Measurements from ENCODE around the gene NBEAL2. TPM values are rescaled to one million over a fixed set of nuclear protein-coding genes. Genes with fewer than 3 reads are reported as not detected.

NBEAL2 gene
- total RNA-seq, 1 experiment from 2014 or later = 80.0 TPM

DNA sequence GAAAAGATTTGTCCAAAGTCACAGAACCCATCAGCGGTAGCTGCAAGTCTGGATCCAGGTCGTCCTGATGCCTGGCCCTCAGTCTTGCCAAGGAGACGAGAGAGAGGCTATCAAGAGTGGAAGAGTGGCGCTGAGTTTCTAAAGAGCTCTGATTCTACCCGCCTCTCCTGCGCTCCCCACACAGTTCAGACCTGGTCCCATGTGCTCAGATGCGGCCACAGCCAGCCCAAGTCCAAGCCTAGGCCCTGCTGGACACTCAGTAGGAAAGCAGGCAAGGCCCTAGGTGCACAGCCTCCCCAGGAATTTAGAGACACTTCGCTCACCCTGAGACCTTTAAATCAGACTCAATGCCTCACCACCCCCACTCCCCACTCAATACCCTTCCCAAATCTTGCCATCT, 35.3 kb upstream of the NBEAL2 start (continued):
- no peak for TF ChIP-seq ZNF396 (CRISPR knock-in tag; IDR thresholded peaks at IDR 0.05; ENCODE audit: borderline replicate concordance)
- TF ChIP-seq, protein P1, sequence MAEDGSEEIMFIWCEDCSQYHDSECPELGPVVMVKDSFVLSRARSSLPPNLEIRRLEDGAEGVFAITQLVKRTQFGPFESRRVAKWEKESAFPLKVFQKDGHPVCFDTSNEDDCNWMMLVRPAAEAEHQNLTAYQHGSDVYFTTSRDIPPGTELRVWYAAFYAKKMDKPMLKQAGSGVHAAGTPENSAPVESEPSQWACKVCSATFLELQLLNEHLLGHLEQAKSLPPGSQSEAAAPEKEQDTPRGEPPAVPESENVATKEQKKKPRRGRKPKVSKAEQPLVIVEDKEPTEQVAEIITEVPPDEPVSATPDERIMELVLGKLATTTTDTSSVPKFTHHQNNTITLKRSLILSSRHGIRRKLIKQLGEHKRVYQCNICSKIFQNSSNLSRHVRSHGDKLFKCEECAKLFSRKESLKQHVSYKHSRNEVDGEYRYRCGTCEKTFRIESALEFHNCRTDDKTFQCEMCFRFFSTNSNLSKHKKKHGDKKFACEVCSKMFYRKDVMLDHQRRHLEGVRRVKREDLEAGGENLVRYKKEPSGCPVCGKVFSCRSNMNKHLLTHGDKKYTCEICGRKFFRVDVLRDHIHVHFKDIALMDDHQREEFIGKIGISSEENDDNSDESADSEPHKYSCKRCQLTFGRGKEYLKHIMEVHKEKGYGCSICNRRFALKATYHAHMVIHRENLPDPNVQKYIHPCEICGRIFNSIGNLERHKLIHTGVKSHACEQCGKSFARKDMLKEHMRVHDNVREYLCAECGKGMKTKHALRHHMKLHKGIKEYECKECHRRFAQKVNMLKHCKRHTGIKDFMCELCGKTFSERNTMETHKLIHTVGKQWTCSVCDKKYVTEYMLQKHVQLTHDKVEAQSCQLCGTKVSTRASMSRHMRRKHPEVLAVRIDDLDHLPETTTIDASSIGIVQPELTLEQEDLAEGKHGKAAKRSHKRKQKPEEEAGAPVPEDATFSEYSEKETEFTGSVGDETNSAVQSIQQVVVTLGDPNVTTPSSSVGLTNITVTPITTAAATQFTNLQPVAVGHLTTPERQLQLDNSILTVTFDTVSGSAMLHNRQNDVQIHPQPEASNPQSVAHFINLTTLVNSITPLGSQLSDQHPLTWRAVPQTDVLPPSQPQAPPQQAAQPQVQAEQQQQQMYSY (CRISPR knock-in tag; IDR thresholded peaks at IDR 0.05) = no peak
- TF ChIP-seq, protein P2, sequence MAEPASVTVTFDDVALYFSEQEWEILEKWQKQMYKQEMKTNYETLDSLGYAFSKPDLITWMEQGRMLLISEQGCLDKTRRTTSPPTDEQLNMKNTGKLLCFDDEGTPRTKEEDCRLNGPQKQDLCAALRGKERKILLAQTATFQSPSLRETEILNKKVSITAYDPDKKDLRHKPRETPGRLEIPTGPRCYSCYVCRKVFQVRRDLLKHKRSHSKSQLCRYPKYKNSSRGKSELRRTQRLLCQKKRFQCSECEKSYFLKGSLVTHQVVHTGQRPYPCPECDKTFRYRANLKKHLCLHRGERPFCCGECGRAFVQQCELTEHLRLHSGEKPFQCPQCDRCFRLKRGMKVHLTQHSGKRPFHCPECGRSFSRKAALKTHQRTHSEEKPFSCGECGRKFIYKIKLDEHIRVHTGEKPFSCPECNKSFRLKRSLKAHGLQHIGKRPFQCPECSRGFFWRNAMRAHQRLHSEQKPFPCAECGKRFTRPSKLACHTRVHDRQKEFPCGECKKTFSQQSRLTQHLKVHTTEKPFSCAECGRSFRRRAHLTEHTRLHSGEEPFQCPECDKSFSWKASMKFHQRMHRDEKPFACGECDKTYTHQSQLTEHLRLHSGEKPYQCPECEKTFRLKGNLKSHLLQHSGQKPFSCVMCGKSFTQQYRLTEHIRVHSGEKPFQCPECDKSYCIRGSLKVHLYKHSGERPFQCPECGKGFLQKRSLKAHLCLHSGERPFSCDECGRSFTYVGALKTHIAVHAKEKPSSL (CRISPR knock-in tag; conservative IDR thresholded peaks at IDR 0.05) = no peak
- no peak for TF ChIP-seq MYBL2 (CRISPR knock-in tag; IDR thresholded peaks at IDR 0.05)
- TF ChIP-seq JUN (CRISPR knock-in tag; IDR thresholded peaks at IDR 0.05) = no peak

DNA sequence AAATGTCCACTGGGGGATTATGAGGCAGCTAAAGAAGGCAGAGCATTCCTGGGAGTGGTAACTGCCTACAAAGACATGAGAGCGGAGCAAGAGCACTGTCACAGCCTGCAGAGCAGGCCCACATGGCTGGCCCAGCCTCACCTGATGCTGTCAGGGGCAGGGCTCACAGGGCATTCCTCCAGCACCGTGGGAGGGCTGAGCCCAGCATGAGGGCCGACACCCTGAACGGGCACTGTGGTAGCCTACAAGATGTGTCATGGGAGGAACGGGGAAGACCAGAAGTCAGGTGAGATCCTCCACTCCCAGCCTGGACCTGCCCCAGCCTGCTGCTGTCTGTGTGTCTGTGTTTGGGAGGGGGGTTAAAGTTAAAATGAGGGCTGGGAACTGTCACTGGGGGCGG, 33.0 kb upstream of the NBEAL2 start:
- Mint-ChIP-seq H3K27me3 (ENCODE audit: low read depth) (no peaks in the 10 kb centered on the region), H3K36me3 (peaks cover 3% of the 10 kb centered on the region; the same call in 1 of the 2 replicates), H3K4me3 (no peak overlapping the region), H3K9me3 (no peaks in the 10 kb centered on the region), H3K27ac (peak overlapping the region; percentile 39; the same call in 1 of the 2 replicates), H3K4me1 (peaks cover 72% of the 10 kb centered on the region)
- no peak for ATAC-seq
- DNase-seq (ENCODE audit: low spot score) = no peak
- POLR2A ChIA-PET = no interaction called here
- CTCF ChIA-PET = interaction anchor here (1.2 to 1.7 kb wide), 2 partner anchors 11 to 23 kb away, joined by 5 to 6 read pairs; no protein-coding TSS in a partner anchor
- TF ChIP-seq, protein P3, sequence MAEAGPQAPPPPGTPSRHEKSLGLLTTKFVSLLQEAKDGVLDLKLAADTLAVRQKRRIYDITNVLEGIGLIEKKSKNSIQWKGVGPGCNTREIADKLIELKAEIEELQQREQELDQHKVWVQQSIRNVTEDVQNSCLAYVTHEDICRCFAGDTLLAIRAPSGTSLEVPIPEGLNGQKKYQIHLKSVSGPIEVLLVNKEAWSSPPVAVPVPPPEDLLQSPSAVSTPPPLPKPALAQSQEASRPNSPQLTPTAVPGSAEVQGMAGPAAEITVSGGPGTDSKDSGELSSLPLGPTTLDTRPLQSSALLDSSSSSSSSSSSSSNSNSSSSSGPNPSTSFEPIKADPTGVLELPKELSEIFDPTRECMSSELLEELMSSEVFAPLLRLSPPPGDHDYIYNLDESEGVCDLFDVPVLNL (CRISPR knock-in tag; IDR thresholded peaks at IDR 0.05; ENCODE audit: borderline replicate concordance, low read depth) = no peak
- TF ChIP-seq ESRRA (CRISPR knock-in tag; IDR thresholded peaks at IDR 0.05; ENCODE audit: borderline replicate concordance) (no peak), ZBTB21 (CRISPR knock-in tag; IDR thresholded peaks at IDR 0.05; ENCODE audit: borderline replicate concordance) (no peak), ELF4 (CRISPR knock-in tag; IDR thresholded peaks at IDR 0.05; ENCODE audit: low read depth) (no peak), EMX1 (CRISPR knock-in tag; IDR thresholded peaks at IDR 0.05) (no peak), ZNF232 (CRISPR knock-in tag; IDR thresholded peaks at IDR 0.05) (no peak), MXD4 (CRISPR knock-in tag; IDR thresholded peaks at IDR 0.05; ENCODE audit: borderline replicate concordance) (no peak), ZNF396 (CRISPR knock-in tag; IDR thresholded peaks at IDR 0.05; ENCODE audit: borderline replicate concordance) (no peak), NFATC4 (CRISPR knock-in tag; IDR thresholded peaks at IDR 0.05) (no peak), TCF7 (CRISPR knock-in tag; IDR thresholded peaks at IDR 0.05; ENCODE audit: low read depth) (no peak), MYBL2 (CRISPR knock-in tag; IDR thresholded peaks at IDR 0.05) (no peak), ZNF219 (CRISPR knock-in tag; IDR thresholded peaks at IDR 0.05; ENCODE audit: borderline replicate concordance) (no peak), ZNF416 (CRISPR knock-in tag; IDR thresholded peaks at IDR 0.05) (no peak)
- TF ChIP-seq, protein P4, sequence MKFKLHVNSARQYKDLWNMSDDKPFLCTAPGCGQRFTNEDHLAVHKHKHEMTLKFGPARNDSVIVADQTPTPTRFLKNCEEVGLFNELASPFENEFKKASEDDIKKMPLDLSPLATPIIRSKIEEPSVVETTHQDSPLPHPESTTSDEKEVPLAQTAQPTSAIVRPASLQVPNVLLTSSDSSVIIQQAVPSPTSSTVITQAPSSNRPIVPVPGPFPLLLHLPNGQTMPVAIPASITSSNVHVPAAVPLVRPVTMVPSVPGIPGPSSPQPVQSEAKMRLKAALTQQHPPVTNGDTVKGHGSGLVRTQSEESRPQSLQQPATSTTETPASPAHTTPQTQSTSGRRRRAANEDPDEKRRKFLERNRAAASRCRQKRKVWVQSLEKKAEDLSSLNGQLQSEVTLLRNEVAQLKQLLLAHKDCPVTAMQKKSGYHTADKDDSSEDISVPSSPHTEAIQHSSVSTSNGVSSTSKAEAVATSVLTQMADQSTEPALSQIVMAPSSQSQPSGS (CRISPR knock-in tag; IDR thresholded peaks at IDR 0.05; ENCODE audit: borderline replicate concordance, low read depth) = no peak
- TF ChIP-seq, protein P5, sequence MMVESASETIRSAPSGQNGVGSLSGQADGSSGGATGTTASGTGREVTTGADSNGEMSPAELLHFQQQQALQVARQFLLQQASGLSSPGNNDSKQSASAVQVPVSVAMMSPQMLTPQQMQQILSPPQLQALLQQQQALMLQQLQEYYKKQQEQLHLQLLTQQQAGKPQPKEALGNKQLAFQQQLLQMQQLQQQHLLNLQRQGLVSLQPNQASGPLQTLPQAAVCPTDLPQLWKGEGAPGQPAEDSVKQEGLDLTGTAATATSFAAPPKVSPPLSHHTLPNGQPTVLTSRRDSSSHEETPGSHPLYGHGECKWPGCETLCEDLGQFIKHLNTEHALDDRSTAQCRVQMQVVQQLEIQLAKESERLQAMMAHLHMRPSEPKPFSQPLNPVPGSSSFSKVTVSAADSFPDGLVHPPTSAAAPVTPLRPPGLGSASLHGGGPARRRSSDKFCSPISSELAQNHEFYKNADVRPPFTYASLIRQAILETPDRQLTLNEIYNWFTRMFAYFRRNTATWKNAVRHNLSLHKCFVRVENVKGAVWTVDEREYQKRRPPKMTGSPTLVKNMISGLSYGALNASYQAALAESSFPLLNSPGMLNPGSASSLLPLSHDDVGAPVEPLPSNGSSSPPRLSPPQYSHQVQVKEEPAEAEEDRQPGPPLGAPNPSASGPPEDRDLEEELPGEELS (CRISPR knock-in tag; IDR thresholded peaks at IDR 0.05) = no peak
- TF ChIP-seq, protein P2 (CRISPR knock-in tag; conservative IDR thresholded peaks at IDR 0.05) = no peak
- TF ChIP-seq, protein P6, sequence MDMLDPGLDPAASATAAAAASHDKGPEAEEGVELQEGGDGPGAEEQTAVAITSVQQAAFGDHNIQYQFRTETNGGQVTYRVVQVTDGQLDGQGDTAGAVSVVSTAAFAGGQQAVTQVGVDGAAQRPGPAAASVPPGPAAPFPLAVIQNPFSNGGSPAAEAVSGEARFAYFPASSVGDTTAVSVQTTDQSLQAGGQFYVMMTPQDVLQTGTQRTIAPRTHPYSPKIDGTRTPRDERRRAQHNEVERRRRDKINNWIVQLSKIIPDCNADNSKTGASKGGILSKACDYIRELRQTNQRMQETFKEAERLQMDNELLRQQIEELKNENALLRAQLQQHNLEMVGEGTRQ (CRISPR knock-in tag; IDR thresholded peaks at IDR 0.05) = no peak

All from WTC11 (cell line).